Posterior cingulate gyrus (tissue), 11 donors: ENCODE data around the gene BBIP1.
A peak's percentile ranks its signal among the peaks of the same experiment; 100 is the strongest.
"Not testable (repeated sequence)": the region's sequence is repeated elsewhere in the genome, so short reads cannot be mapped to it uniquely, and the experiment has no call there.

Experiments used
- DNase-seq, 10 donors: peaks; one replicate each; pipeline versions ENCODE4 v3.0.0 to v3.0.0-alpha.2; 2020 to 2021; ENCODE audit warnings: mixed read lengths in 3 of 10
- intact Hi-C: fragments of 100-400 bp; cut with DNase I; formaldehyde crosslinking; loops from one replicate; pipeline ENCODE4 v1.15.1; 2023

Gene BBIP1

DNA sequence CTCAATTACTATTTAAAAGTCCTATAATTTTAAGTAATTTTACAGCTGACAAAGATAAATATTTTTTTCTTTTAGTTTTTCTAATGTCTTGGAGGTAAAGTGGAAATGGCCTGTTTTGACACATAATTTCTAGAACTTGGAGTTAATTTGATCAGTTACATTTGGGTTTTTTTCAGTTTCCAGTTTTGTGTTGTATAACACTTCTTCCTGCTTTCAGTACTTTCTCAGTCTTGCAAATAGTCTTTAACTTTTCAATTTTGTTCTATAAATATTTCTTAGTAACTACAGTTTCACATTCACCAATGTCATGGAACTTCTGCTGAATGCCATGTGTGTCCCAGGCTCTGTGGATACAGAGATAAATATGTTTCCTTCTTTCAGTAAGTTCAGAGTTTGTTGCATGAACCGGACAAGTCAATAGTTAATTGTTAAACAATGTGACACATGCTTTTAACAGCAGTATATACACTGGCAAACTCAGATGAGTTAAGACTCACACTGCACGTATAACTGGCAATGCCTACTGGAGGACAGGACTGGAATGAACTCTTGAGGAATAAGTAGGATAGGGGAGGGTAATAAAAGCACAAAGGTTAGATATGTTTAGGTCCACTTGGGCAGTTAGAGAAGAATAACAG lies 5.0 kb upstream of the BBIP1 start:
- intact Hi-C loops: no loop called here
- no peak for DNase-seq

GRCh38 chr10:110919971-110920881 lies 1.2 kb upstream of the BBIP1 start:
- intact Hi-C loops: loop anchor here (2.0 kb wide), 1 partner anchor 25 kb away; no protein-coding TSS in a partner anchor
- DNase-seq: peak in 6 of 10 donors; percentile 16 to 86 (median 44)

DNA sequence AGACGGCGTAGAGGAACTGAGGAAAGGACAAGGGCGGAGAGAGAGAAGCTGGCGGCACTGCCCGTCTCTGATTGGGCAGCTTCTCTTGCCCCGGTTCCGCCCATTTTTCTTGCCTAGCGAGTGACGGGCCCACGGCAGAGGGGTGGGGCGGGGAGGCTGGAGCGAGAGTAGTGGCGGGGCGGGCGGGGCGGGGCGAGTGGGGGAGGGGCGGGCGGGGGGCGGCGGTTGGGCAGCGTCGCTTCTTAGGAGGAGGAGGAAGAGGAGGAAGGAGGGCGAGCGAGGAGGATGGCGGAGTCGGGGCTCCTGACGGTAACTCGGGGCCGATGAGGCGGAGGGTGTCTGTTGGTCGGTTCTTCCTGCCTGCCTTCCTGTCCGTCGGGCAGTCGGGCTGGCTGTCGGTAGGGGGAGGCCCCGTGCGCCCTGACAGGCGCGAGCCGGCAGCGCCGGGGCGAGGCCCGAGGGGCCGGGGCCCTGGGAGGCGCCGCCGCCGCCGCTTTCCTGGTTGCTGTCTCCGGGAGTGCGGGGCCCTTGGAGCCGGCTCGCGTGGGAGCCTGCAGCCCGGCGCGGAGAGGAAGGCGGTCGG lies 460 bp upstream of the BBIP1 start, which contains the start of gene SHOC2:
SHOC2 (plus strand) TSS at position 256 of the 583 bp plus-strand sequence. CDS start 44,755 bp downstream, outside the sequence.
- intact Hi-C loops: loop anchor here (2.0 kb wide), 1 partner anchor 25 kb away; no protein-coding TSS in a partner anchor
- DNase-seq: peak; percentile 97 to 100 (median 100)

GRCh38 chr10:110918269-110918642 lies 724 bp downstream of the BBIP1 start:
- intact Hi-C loops: loop anchor here (1.0 to 2.0 kb wide), 2 partner anchors 23 to 44 kb away; no protein-coding TSS in a partner anchor
- DNase-seq: peak in 8 of 10 donors; percentile 67 to 98 (median 82)

DNA sequence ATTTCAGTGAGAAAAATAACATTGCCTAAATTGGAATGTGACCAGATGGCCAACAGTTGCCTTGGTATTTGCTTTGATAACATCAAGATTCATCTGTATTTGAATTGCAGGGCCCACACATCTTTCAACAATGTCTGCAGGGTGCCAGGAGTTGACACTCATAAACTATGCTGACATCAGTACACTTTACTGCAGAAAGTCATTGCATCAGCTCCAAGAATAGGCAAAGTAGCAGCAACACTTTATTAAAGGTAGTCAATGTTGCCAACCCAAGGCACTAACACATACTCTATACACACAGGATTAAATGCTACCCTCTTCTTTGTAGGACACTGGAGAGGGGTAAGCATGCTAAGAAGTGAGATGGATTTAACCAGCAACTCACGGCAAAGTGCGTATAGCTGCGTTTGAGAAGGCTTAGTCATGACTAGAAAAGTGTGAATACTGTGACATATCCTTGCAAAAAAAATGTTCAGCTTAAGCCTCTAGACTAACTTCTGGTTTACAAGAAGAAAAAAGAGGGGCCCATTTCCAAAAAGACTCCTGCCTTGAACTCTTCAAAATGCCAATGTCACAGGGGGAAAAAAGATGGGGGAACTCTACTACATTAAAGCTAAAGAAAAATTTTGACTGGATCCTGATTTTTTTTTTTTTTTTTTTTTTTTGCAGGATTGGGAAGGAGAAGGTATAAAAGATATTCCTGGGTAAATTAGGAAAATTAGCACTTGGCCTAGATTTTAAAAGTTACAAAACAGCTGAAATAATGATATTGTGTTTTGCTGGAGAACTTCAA lies 2.2 kb downstream of the BBIP1 start:
- intact Hi-C loops: no loop called here
- no peak for DNase-seq

- intact Hi-C loops, DNase-seq: not testable (repeated sequence)
Measured at GRCh38 chr10:110915600-110915999, 3.4 kb downstream of the BBIP1 start.

DNA sequence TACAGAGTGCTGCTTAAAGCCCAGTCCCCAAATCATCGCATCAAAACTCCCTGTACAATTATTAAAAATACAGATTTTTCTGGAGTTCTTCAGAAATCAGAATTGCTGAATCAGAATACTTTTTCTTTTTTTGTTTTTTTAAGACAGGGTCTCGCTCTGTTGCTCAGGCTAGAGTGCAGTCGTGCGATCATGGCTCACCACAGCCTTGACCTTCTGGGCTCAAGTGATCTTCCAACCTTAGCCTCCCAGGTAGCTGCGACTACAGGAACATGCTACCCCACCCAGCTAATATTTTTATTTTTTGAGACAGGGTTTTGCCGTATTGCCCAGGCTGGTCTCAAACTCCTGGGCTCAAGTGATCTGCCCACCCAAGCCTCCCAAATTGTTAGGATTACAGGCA lies 3.9 kb downstream of the BBIP1 start:
- no peak for DNase-seq
- intact Hi-C loops: no loop called here

DNA sequence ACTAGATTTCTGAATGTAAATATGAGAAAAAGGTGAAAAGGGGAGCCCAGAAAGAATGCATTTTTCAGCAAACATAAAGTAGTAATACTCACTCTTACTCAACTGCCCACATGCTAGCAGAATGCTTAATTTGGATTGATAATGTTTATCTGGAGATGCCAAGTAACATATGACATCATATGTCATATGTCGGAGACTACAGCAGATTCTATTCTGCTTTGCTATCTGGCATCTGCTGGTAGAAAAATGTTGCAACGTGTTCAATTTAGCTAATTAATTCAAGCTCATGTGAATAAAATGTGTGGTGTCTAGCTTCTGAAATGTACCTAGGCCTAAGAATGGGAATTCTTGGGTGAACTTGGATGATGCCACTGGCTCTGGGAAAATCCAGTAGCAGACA lies 4.5 kb downstream of the BBIP1 start:
- no peak for DNase-seq

GRCh38 chr10:110912374-110912773 lies 6.6 kb downstream of the BBIP1 start:
- DNase-seq: no peak
- intact Hi-C loops: no loop called here

More for the DNA sequence above, 4.5 kb downstream of the BBIP1 start:
- intact Hi-C loops: no loop called here

DNA sequence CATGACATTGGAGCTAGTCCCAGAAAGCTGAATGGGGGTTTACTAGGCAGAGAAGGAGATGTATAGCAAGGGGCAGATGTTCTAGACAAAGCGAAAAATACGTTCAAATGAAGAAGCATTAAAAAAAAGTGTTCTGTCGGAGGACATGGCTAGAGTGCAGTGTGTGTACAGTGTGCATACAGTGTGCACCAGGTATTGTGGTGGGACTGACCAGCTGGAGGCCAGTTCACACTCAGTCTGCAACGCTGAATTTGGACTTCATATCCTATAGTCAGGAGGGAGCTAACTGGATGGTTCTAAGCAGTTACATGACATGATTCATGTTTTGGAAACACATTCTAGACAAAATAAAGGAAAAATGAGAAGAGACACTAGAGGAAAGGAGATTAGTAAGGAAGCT lies 8.8 kb downstream of the BBIP1 start:
- no peak for DNase-seq
- intact Hi-C loops: no loop called here

- intact Hi-C loops: no loop called here
- DNase-seq: peak in 1 of 10 donors; percentile 35
Measured at GRCh38 chr10:110903280-110904278, 15.4 kb downstream of the BBIP1 start.

GRCh38 chr10:110901954-110902819 lies 16.8 kb downstream of the BBIP1 start:
- intact Hi-C loops: no loop called here
- no peak for DNase-seq

DNA sequence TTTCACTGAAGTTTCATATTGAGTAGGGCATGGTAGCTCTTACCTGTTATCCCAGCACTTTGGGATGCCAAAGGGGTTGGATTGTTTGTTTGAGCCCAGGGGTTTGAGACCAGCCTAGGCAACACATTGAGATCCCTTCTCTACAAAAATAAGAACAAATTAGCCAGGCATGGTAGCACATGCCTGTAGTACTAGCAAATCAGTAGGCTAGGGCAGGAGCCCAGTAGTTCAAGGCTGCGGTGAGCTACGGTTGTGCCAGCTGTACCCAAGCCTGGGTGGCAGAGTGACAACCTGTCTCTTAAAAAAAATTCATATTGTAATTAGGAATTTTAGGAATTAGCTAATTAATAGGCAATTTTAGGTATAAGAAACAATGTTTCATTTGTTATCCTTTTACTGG lies 18.0 kb downstream of the BBIP1 start:
- intact Hi-C loops: no loop called here
- DNase-seq: no peak

- intact Hi-C loops: loop anchor here (10.0 kb wide), 1 partner anchor 284 kb away; no protein-coding TSS in a partner anchor
- DNase-seq: no peak
Measured at GRCh38 chr10:110898391-110898790, 20.6 kb downstream of the BBIP1 start.

- intact Hi-C loops: loop anchor here (10.0 kb wide), 1 partner anchor 282 kb away; no protein-coding TSS in a partner anchor
- DNase-seq: no peak
Measured at GRCh38 chr10:110897184-110897583, 21.8 kb downstream of the BBIP1 start.

DNA sequence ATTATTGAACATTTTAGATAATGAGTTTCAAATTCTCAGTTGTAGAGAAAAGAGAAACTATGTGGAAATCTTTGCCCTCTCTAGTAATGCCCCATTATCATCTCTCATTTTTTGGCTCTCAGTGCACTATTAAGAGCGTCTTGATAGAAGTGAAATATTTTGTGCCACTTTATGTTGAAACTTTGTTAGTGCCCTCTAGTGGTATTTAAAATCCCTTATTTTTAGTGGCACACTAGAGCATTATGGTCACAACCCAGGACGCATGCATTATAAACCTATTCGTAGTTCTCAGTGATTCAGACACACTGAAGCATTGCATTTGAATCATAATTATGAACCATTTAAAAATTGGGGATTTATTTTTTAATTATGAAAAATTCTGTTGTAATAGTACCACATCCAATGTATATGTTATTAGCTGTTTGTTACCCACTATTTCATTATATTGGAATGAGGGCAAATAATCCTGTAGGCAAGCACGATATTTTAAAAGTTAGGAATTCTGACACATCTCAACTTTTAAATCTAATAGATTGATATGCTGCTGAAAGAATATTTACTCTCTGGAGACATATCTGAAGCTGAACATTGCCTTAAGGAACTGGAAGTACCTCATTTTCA lies 25.3 kb downstream of the BBIP1 start:
- no peak for DNase-seq
- intact Hi-C loops: loop anchor here (1.0 to 10.0 kb wide), 4 partner anchors 25 to 279 kb away; partner anchors contain the start of genes BBIP1 and SHOC2

- intact Hi-C loops: loop anchor here (1.0 to 10.0 kb wide), 3 partner anchors 88 to 278 kb away; no protein-coding TSS in a partner anchor
- no peak for DNase-seq
Measured at GRCh38 chr10:110892602-110893288, 26.2 kb downstream of the BBIP1 start.
